GM19395 (cell line): Measurements from ENCODE around the gene NCKAP1.
"Not testable (repeated sequence)": the region's sequence is repeated elsewhere in the genome, so short reads cannot be mapped to it uniquely, and the experiment has no call there.

Experiments used
- ATAC-seq: cut with Tn5 transposase; IDR thresholded peaks from one replicate; pipeline ENCODE4 v1.9.1; 2021; ENCODE audit warnings: mild to moderate bottlenecking, moderate library complexity; ENCODE audit not compliant: unreplicated experiment

The NCKAP1 gene

DNA sequence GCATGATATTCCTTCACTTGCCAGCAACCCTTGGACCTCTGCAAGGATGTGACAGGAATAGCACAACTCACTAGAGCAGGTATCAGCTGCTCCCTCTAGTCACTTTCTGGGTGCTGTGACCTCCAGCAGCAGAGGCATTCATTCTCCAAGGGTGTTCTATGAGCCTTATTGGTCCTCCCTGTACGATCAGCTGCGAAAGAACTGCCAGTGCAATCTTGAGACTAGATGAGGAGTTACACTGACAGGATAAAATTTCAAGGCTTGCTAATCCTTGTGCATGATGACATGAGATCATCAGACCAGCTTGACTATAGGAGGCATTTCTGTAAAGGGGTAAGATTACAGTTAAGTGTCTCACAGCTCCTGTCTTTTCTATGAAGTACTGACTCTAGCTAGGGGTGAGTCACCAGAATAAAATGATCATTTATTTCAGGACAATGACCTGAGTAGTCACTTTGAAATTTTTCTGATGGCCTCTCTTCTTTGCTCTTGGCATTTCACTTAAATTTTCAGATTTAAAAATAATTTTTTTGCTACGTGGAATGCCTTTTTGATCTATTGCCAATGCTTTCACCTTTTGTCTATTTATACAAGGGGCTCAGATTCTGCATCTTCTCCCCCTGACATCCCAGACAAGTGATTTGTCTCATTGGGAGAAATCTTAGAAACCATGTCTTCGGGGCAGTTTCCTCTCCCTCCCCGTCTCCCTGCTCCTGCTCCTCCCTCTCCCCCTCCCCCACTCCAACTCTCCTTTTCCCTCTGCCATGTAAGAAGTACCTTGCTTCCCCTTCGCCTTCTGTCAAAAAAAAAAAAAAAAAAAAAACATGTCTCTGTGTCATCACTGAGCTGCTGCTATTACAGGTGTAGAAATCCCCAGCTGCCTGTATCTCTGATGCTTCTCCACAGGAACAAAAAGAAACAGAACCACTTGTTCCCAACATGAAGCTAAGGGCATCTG lies 122.6 kb downstream of the NCKAP1 start:
- ATAC-seq: no peak

DNA sequence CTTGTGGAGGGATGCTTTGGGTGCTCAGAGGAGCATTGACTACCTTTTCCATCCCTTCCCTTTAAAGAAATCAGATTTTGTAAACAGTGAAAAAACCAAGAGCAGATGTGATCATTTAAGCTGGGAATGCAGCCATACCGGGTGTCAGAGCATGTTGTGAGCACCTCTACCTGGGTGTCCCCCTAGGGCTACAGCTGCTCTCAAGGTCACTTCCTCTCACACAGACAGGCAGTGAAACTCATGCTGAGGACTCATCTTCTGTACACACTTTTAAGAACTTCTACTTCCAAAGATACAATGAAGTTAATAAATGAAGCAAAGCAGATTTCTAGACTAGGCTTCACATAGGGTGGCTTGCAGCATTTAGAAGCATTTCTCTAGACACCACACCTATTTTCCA lies 123.4 kb downstream of the NCKAP1 start:
- no peak for ATAC-seq

DNA sequence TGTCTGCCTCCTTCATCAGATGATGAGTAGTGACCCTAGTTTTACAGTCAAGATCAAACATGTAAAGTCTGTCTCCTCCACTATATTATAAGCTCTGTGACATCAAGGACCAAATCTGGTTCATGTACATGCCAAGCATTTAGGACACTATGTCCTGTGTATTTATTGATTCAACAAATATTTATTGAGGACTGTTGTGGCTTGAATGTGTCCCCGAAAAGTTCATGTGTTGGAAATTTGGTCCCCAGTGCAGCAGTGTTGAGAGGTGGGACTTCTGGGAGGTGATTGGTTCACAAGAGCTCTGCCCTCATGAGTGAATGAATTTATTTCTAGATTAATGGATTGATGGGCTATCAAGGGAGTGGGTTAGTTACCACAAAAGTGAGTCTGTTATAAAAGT lies 125.2 kb downstream of the NCKAP1 start:
- ATAC-seq: no peak

DNA sequence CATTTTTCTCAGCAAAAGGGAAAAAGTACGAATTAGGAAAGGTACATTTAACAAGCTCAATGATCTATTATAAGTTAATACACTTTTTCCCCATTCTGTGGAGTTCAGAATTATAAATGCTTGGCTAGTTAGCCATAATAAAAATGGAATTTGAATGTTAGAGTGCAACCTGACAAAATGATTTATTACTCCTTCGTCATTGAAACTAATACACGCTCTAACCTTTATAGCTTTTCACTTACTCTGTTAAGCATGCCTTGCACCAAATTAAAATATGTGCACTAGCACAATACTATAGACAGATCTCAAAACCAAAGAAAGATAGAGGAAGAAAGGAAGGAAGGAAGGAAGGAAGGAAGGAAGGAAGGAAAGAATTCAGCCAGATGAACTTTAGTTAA lies 125.7 kb downstream of the NCKAP1 start:
- ATAC-seq: no peak

DNA sequence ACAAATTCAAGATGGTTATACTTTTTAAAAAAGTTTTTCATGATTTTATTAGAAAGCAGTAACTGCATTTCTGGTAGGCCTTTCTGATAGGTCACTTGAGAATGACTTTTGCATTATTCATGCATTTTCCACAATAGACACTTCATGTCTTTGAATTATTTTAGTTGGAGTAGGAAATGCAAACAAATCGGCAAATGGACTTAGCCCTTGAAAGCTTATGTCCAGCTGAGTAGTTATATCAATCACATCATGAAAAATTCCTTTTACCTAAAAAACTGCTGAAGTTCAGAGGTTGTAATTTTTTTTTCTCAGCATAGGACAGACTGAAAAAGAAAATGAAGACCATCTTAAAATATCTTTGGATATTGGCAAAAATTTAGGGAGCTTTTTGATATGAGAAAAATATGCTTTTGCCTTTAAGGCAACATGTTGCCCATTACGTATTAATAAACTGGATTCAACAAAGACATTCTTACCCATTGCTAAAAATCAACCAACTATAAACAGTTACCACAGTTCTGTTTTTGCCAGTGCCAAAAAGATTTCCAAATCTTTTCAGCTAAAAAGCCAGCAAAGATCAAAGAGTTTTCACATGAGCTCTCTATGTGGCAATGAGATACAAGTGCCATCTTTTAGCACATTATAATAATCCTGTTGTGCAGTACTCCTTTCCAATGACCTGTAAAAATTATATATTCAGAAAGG lies 126.3 kb downstream of the NCKAP1 start:
- ATAC-seq: no peak

DNA sequence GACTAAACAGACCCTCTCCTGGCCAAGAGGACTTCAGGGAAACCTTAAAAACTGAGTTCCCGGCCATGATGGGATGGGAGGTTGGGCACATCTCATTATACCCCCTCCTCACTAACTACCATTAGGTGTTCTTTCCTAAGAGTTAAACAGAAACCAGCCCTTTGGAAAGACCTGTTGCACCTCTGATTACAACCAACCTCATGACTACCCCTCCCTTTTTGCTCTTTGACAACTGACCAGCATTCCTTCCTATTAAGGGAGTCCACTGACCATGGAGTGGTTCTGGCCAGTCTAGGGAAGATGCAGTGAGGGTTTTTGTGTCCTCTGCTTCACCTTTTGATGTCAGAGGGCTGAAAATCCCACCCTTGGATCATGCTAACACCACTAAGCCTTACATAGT lies 127.3 kb downstream of the NCKAP1 start:
- no peak for ATAC-seq

DNA sequence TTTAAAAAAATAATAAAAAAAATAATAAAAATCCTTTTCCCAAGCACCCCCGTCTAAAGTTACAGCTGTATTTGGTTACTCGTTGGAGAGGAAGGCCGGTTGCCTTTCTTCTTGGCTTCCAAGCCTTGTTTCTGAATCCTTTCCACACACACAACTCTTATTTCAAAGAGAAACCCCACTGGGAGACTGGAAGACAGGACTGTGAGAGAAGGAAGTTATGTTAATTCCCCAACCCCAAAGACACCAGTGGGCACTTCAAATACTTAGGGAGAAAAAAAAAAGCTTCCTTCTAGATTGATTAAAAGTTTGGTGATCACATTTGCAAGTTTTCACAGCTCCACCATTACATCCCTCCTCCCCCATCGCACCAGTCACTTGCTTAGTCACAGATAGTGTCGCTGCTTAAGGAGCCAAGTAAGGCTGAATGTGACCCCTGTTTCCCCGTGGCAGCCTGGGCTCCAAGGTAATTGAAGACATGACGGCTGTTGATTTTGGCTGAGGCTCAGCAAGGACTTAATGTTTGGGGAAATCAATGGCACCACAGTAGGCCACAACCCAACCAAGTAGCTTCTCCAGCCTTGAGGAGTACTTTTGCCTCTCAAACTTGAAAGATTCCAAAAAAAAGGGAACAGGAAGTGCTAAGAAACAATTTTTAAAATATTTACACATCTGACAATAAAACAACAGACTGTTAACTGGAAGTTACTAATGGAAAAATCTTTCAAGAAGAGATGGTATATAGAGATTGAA lies 131.0 kb downstream of the NCKAP1 start:
- ATAC-seq: no peak

DNA sequence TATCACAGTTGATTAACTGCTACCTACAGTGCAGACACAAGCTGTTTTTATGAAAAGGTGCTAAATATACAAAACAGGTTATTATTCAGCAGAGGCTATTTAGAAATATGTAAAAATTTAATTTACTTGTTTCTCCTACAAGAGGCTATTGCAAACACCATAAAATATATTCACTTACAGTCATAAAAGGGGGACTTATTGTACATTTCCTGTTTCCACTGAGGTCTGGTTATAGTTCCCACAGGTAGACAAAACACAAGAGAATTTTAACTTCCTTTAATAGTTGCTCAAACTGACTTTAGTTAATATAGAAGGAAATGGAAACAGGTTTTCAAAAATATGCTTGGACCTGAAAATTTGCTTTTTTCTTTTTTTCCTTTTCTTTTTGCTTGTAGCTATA lies 131.8 kb downstream of the NCKAP1 start:
- ATAC-seq: no peak

DNA sequence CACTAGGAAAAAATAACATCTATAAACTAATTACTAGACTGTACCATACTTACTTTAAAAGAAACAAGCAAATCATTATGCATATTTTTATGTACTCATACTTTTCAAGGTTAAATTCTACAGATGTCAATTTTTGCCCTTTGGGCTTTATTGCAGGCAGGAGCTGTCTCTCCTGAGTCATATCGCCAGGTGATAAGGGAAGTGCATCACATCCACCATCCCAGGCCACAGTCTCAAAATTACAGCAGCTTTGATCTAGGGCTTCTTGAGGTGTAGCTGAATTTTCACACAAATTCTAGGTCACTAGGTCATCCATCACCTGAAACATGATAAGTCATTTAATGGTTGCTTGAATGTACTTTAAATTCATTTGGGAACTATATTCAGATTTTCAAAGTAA lies 133.4 kb downstream of the NCKAP1 start:
- no peak for ATAC-seq

DNA sequence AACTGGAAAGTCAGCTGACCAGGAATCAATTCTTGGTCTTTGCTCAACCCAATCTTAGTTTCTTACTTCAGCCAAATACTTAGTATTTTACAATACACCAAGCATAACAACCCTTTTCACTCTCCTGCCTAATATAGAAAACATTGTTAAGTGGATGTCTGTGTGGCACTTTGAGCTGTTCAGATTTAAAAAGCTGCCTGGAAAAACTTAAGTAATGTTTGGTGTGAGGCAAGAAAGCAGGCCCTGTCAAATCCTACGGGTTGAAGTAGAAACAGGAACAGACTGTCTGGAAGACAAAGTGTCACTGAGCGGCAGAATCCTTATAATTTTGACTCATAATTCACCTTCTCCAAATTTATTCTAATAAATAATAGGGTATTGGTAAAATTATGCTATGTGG lies 134.7 kb downstream of the NCKAP1 start:
- ATAC-seq: no peak

DNA sequence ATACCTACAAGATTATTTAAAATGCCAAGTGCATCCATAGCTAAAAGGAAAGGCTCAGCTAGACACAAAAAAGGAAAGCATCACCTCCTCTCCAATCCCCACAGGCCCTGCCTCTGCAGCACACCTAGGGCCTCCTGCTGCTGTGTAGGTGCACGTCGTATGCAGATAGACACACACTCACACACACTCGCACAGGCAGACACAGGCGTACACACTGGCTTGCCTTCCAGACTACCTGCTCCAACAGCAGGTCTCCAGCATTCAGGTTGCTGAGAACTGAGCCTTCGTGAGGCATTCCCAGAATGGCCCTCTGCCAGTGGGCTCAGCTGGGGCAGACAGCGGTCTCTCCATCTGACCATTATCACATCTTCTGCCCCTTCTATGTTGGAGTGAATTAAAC lies 136.5 kb downstream of the NCKAP1 start:
- no peak for ATAC-seq

DNA sequence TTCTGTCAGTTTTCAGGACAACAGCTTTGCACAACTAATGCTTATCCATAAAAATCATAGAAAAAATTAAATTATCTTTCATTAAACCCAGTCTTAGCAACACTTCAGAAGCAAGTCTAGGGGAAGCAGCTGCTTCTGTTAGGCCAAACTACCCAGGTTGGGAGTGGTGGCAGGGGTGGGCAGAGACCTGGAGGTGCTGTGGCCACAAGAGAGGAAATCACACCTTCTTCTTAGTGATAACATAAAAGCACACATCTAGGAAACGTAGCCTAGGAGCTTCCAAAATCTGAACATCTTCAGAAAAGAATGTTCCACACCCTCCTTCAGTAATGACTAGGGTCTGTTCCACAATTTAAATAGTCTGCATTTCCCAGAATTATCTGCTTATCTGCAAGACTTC lies 139.5 kb downstream of the NCKAP1 start:
- no peak for ATAC-seq

DNA sequence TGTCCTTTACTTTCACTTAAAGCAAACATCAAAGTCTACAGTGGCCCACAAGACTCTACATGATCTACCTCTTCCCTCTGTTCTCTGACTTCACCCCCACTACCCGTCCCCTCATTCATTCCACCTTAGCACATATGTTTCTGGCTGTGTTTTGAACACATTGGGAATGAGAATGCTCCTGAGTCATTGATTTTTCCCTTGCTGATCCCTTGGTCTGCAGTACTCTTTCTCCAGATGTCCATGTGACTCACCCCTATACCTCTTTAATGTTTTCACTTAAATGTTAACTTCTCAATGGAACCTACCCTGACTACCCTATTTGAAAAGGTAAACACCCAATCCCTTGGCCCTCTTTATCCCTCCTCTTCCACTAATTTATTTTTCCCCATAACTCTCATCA lies 141.1 kb downstream of the NCKAP1 start:
- ATAC-seq: no peak

DNA sequence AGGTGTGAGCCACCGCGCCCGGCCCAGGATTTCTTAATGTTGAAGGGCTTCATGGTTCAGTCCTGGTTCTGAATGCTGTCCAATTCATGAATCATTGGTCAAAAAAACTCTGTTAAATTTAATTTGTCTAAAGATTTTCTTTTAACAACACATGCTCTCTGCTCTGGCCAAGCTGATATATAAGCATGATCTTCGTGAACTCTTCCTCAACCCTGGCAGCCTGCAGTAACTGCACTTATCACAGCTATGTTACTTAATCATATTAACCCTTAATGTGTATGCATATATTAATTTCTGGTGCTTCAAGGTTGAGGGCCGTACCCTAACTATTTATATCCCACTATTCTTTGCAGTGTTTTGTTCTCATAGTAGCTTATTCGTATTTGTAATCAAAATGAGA lies 142.5 kb downstream of the NCKAP1 start:
- no peak for ATAC-seq

DNA sequence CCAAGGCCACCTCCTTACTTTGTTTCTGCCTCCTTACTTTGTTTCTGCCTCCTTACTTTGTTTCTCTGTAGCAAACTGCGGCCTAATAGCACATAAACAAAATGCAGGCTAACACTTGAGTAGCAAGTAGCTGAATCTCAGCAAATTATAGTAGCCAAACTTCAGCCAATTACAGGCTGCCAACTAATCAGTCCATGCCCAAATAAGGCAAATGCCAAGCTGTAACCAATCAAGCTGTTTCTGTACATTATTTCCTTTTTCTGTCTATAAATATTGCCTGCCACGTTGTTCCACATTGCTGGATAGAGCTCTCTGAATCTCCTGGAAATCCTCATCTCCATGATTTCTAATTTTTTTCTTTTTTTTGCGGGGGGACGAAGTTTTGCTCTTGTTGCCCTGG lies 143.1 kb downstream of the NCKAP1 start:
- no peak for ATAC-seq

DNA sequence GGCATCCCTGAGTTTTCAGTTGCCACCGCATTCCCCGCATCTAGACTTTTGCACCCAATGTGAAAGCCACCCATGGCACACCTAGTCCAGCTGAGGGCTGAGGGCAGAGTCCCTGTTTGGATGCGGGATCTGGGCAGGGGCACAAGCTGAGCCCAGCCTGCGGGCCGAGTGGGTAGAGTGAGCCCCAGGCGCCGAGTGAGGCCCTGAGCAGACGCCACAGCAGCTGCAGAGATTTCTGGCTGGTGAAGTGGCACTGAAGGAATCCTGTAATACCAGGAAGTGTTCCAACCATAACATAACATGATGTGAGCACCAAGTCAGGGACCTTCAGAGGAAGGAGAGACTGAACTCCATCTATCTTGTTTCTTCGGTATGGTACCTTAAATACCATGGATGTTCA lies 144.1 kb downstream of the NCKAP1 start:
- no peak for ATAC-seq

DNA sequence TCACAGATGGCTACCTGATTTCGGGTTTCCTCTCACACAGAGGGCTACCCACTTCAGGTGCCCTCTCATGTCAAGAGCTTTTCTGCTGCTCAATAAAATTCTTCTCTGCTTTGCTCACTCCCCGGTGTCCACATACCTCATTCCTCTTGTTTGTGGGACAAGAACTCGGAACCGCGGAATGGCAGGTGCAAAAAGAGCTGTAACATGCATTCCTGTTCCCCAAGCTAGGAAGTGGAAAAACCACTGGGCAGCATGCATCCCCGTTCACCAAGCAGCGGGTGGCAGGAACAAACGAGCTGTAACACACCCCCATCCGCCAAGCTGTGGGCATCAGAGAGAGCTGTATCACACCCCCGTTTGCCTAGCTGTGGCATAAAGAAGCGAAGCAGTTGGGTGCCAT lies 144.6 kb downstream of the NCKAP1 start:
- ATAC-seq: no peak

DNA sequence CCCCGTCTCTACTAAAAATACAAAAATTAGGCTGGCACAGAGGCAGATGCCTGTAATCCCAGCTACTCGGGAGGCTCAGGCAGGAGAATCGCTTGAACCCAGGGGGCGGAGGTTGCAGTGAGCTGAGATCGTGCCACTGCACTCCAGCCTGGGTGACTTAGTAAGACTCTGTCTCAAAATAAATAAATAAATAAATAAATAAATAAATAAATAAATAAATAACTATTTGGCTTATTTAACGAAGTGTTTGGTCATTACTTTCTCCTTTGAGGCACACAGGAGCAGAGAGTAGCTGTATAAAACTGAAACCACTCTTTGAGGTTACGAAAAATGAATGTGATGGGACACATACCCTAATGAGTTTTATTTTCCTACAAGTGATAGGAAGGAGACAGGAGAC lies 145.2 kb downstream of the NCKAP1 start:
- not testable (repeated sequence) for ATAC-seq

DNA sequence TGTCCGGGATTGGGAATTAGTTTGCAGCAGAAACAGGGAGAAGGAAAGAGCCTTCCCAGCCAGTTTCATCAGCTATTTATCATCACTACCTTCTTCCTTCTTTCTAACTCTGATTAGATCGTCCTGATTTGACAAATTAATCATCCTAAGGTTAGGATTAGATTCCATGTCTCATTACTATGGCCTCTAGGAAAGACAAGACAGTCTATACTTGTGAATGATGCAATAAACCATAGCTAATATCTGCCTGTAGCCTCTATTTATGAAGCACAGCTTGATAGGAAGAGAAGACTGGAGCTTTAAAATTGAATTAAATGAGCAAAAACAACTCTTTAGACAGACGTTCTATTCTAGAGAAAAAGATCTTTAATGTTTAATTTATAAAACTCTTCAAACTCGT lies 146.6 kb downstream of the NCKAP1 start:
- ATAC-seq: no peak

DNA sequence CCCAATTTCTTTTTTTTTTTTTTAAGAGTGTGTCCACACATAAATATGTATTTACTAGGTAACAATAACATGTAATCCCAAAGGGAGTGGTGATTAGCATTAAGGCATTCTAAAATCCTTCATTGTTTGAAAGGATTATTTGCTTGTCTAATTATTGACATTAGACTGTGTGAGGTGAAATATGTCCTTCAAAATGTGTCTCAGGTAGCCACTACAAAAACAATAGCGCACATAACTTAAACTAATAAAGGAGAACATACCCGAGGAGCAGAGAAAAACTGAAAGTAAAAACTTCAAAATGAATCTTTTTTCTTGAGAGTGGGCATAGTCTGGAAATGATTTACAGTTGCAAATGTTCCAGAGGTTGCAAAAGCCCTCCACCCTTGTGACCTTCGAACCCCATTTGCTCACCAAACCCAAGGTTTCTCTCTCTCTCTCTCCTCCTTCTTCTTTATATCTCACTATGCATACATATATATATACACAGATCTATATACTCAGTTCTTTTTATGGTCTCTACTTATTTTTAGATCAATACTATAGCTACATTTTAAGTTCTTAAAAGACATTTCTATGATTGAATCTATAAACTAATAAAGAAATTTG lies 147.4 kb downstream of the NCKAP1 start:
- ATAC-seq: no peak

DNA sequence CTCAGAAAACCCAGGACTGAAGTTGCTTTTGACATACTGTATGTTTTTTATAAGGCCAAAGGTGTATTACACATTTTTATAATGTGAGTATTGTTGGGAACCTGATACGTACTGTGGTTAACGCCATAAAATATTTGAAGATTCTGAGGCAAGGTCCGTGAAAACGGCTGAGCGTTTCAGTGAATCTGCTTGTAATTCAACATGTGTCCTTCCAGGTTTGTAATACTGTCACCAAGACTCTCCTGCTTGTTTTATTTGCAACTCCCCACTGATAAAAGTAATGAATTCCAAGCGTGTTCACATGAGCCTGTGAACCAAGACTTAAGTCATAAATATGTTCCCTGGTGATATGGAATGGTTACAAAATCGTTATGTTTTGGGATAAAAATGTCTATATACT lies 148.0 kb downstream of the NCKAP1 start:
- ATAC-seq: no peak
